A549 (cell line): Measurements from ENCODE around the gene ANKRD17.
A peak's percentile ranks its signal among the peaks of the same experiment; 100 is the strongest.

Source experiments
- EHMT2 ChIP-seq: fragments of 200-600 bp; sonication (generic); IDR thresholded peaks from 2 replicates; pipeline ENCODE4 v1.6.1; 2016; ENCODE audit warnings: antibody characterized with exemption, low read depth, mild to moderate bottlenecking, moderate library complexity
- EP300 ChIP-seq, 2 experiments: fragments of >200 bp; sonication (Bioruptor Twin); formaldehyde crosslinking; IDR thresholded peaks; 2 replicates in 1 of 2; 3 replicates in 1 of 2; pipeline ENCODE4 v1.6.1; 2016 to 2017
- GATA3 ChIP-seq: IDR thresholded peaks from 2 replicates; pipeline ENCODE4 v1.6.1; 2012; ENCODE audit warnings: borderline replicate concordance
- KDM5A ChIP-seq: fragments of 200-600 bp; sonication (generic); IDR thresholded peaks from 2 replicates; pipeline ENCODE4 v1.6.1; 2016; ENCODE audit warnings: antibody characterized with exemption, mild to moderate bottlenecking
- NFE2L2 ChIP-seq: fragments of 150-350 bp; conservative IDR thresholded peaks from 2 replicates; pipeline ENCODE4 v1.6.1; 2014; ENCODE audit warnings: low read length
- POLR2A ChIP-seq: IDR thresholded peaks from 2 replicates; pipeline ENCODE4 v1.6.1; 2012; ENCODE audit warnings: mild to moderate bottlenecking, low read length
- POLR2AphosphoS2 ChIP-seq: conservative IDR thresholded peaks from 2 replicates; pipeline ENCODE4 v1.6.1; 2012; ENCODE audit warnings: low read length, improper control_type of control experiment, inconsistent platforms
- RFX5 ChIP-seq: fragments of 450-650 bp; IDR thresholded peaks from 2 replicates; pipeline ENCODE4 v1.7.1; 2014; ENCODE audit warnings: antibody characterized with exemption, mild to moderate bottlenecking, moderate library complexity
- SMC3 ChIP-seq: fragments of >200 bp; sonication (Bioruptor Twin); formaldehyde crosslinking; IDR thresholded peaks from 3 replicates; pipeline ENCODE4 v1.6.1; 2018; ENCODE audit warnings: inconsistent platforms
- TP53 ChIP-seq: fragments of 250-450 bp; sonication (Bioruptor Pico); IDR thresholded peaks from 2 replicates; pipeline ENCODE4 v1.5.0; 2021; ENCODE audit warnings: mild to moderate bottlenecking, moderate library complexity
- ZFP36 ChIP-seq: fragments of 450-650 bp; IDR thresholded peaks from 2 replicates; pipeline ENCODE4 v1.6.1; 2014; ENCODE audit warnings: borderline replicate concordance; ENCODE audit not compliant: partially characterized antibody
- TF ChIP-seq, protein P1 (sequence below): fragments of >200 bp; sonication (Bioruptor Twin); formaldehyde crosslinking; IDR thresholded peaks from 3 replicates; pipeline ENCODE4 v1.5.1; 2016
- TF ChIP-seq, protein P2 (sequence below): IDR thresholded peaks from 2 replicates; pipeline ENCODE4 v1.6.1; 2012

DNA sequence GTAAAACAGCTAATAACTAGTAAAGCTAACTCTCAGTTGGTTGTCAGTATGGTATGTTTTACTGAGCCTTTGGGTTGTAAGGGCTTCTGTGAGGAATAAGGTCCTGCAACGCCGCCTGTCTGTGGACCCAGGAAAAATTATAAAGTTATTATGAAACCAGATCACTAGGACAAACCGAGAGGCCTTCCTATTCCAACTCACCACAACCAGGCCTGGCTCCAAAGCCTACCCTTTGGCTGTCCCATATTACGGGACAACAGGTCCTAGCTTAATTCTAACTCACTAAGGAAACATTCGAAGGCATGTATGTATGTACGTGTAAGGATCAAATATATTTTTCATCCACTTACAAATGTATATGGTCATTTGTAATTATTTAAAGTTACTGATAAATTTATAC, 1.4 kb downstream of the ANKRD17 start:
- TF ChIP-seq, protein P1, sequence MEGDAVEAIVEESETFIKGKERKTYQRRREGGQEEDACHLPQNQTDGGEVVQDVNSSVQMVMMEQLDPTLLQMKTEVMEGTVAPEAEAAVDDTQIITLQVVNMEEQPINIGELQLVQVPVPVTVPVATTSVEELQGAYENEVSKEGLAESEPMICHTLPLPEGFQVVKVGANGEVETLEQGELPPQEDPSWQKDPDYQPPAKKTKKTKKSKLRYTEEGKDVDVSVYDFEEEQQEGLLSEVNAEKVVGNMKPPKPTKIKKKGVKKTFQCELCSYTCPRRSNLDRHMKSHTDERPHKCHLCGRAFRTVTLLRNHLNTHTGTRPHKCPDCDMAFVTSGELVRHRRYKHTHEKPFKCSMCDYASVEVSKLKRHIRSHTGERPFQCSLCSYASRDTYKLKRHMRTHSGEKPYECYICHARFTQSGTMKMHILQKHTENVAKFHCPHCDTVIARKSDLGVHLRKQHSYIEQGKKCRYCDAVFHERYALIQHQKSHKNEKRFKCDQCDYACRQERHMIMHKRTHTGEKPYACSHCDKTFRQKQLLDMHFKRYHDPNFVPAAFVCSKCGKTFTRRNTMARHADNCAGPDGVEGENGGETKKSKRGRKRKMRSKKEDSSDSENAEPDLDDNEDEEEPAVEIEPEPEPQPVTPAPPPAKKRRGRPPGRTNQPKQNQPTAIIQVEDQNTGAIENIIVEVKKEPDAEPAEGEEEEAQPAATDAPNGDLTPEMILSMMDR, result peak; percentile 64
- TF ChIP-seq KDM5A (no peak), EP300 (IDR thresholded peaks at IDR 0.05) (no peak), TP53 (no peak), RFX5 (no peak), POLR2A (no peak), NFE2L2 (no peak), GATA3 (no peak), ZFP36 (no peak), POLR2AphosphoS2 (no peak), EHMT2 (no peak), SMC3 (peak; percentile 45; the same call in 2 of the 3 replicates)
- TF ChIP-seq, protein P2, sequence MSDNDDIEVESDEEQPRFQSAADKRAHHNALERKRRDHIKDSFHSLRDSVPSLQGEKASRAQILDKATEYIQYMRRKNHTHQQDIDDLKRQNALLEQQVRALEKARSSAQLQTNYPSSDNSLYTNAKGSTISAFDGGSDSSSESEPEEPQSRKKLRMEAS, result no peak
